ENCODE results near the gene ZNF621.
"Not testable (repeated sequence)": the region's sequence is repeated elsewhere in the genome, so short reads cannot be mapped to it uniquely, and the experiment has no call there.

- not testable (repeated sequence) for TF ChIP-seq ZNF292 (tag by site-specific recombination; IDR thresholded peaks at IDR 0.05; ENCODE audit: borderline replicate concordance, low read depth); TRIM28 (IDR thresholded peaks at IDR 0.05; ENCODE audit: borderline replicate concordance, low read length); ZNF174 (tag by site-specific recombination; IDR thresholded peaks at IDR 0.05); KLF17 (tag by site-specific recombination; IDR thresholded peaks at IDR 0.05); ZBTB49 (tag by site-specific recombination; IDR thresholded peaks at IDR 0.05; ENCODE audit: low read depth); CTCF (tag by site-specific recombination; IDR thresholded peaks at IDR 0.05); ZNF112 (tag by site-specific recombination; IDR thresholded peaks at IDR 0.05)
Measured at GRCh38 chr3:40565629-40566028, 40.9 kb downstream of the ZNF621 start.
